Stimulated activated naive CD4-positive, alpha-beta T cell treated with Interleukin-2 at 50 U/mL for 16 hours (primary cell): ENCODE results near the gene TPST1.

Experiments
- DNase-seq: peaks from one replicate; lab custom pipeline; 2025; lab: John Stamatoyannopoulos, UW

The TPST1 gene

GRCh38 chr7:66238773-66239466 lies 33.8 kb downstream of the TPST1 start:
- no peak for DNase-seq

GRCh38 chr7:66239467-66239856 lies 34.3 kb downstream of the TPST1 start:
- DNase-seq = no peak

GRCh38 chr7:66245008-66245407 lies 39.9 kb downstream of the TPST1 start:
- no peak for DNase-seq

- no peak for DNase-seq
Measured at GRCh38 chr7:66246554-66247171, 41.5 kb downstream of the TPST1 start.

- DNase-seq = no peak
Measured at GRCh38 chr7:66247380-66248078, 42.4 kb downstream of the TPST1 start.

- no peak for DNase-seq
Measured at GRCh38 chr7:66250711-66251110, 45.6 kb downstream of the TPST1 start.

- DNase-seq = no peak
Measured at GRCh38 chr7:66255534-66256100, 50.5 kb downstream of the TPST1 start.

- no peak for DNase-seq
Measured at GRCh38 chr7:66256281-66256680, 51.1 kb downstream of the TPST1 start.

GRCh38 chr7:66257481-66257880 lies 52.3 kb downstream of the TPST1 start:
- DNase-seq = no peak

- no peak for DNase-seq
Measured at GRCh38 chr7:66258409-66258808, 53.3 kb downstream of the TPST1 start.

- DNase-seq = no peak
Measured at GRCh38 chr7:66261941-66262340, 56.8 kb downstream of the TPST1 start.

- DNase-seq = no peak
Measured at GRCh38 chr7:66263936-66264335, 58.8 kb downstream of the TPST1 start.

GRCh38 chr7:66265566-66265965 lies 60.4 kb downstream of the TPST1 start:
- no peak for DNase-seq

- DNase-seq = no peak
Measured at GRCh38 chr7:66267249-66267648, 62.1 kb downstream of the TPST1 start.

- no peak for DNase-seq
Measured at GRCh38 chr7:66269978-66270377, 64.8 kb downstream of the TPST1 start.

- no peak for DNase-seq
Measured at GRCh38 chr7:66272321-66272720, 67.2 kb downstream of the TPST1 start.

- no peak for DNase-seq
Measured at GRCh38 chr7:66276363-66276762, 71.2 kb downstream of the TPST1 start.

GRCh38 chr7:66277492-66277891 lies 72.4 kb downstream of the TPST1 start:
- DNase-seq = no peak

GRCh38 chr7:66279912-66280311 lies 74.8 kb downstream of the TPST1 start:
- DNase-seq = no peak

- DNase-seq = no peak
Measured at GRCh38 chr7:66281678-66282590, 76.8 kb downstream of the TPST1 start.

- no peak for DNase-seq
Measured at GRCh38 chr7:66282591-66282935, 77.4 kb downstream of the TPST1 start.
